GM18870 (cell line): Measurements from ENCODE around the gene STARD5.
"Not testable (repeated sequence)": the region's sequence is repeated elsewhere in the genome, so short reads cannot be mapped to it uniquely, and the experiment has no call there.

Source experiments
- ATAC-seq: cut with Tn5 transposase; IDR thresholded peaks from one replicate; pipeline ENCODE4 v1.9.1; 2021; ENCODE audit warnings: moderate library complexity; ENCODE audit not compliant: unreplicated experiment

The STARD5 gene, protein sequence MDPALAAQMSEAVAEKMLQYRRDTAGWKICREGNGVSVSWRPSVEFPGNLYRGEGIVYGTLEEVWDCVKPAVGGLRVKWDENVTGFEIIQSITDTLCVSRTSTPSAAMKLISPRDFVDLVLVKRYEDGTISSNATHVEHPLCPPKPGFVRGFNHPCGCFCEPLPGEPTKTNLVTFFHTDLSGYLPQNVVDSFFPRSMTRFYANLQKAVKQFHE

GRCh38 chr15:81323944-81324881 lies at the start of gene STARD5:
Gene STARD5, minus strand, starts transcription at chr15:81324141. Its CDS starts 42 bp downstream, at chr15:81324099.
- peak; percentile 96 for ATAC-seq

GRCh38 chr15:81373176-81373575 lies 49.2 kb upstream of the STARD5 start:
- ATAC-seq, result no peak

- ATAC-seq, result no peak
Measured at GRCh38 chr15:81372575-81372974, 48.6 kb upstream of the STARD5 start.

DNA sequence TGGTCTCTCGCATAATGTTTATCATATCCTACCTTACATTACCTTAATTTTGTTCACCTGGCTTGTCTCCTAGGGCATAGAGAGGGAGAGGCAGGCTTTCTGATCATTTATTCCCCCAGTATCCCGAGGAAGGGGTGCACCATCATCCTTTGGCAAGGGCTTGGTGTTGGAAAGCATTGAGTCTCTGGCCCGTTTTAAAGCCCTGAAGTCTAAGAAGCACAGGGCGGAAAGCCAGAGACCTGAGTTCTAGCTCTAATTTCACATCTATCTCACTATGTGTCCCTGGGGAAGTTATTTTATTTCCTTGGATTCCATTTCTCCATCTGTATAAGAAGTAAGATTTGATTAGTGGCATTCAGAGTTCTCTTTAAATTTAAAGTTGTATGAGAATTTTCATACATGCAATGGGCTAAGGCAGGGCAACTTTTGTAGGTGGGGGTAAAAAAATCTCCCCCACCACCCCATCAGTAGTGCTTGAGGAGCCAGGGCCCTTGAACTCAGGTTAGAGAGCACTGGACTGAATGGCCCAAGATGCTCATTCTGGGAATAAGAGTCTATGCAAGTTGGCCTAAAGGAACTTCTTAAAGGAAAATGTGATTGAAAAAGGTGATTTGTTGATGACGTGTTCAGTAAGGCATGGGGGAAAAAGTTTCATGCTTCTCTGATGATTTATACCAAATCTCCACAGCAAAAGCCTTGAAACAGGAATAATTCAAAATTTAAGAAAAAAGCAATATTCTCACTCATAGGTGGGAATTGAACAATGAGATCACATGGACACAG lies 40.0 kb upstream of the STARD5 start:
- no peak for ATAC-seq

DNA sequence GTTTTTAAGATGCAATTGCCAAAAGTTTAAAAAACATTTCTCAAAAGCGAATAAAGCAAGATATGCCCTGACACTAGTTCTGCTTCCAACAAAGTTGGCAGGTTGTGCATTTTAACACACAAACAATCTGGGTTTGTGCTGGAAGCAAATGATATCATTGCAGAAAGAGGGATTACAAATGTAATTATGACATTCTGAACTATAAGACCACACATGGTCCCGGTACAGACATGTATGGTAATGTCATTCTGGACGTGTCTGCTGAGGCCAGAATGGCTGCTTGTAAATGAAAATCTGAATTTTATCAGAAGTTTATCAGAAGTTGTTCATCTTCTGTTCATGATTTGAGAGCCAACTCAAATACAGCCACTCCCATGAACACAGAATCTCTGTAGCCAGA lies 39.3 kb upstream of the STARD5 start:
- ATAC-seq, result no peak

- no peak for ATAC-seq
Measured at GRCh38 chr15:81362790-81363189, 38.8 kb upstream of the STARD5 start.

- ATAC-seq, result no peak
Measured at GRCh38 chr15:81361891-81362290, 38.0 kb upstream of the STARD5 start.

DNA sequence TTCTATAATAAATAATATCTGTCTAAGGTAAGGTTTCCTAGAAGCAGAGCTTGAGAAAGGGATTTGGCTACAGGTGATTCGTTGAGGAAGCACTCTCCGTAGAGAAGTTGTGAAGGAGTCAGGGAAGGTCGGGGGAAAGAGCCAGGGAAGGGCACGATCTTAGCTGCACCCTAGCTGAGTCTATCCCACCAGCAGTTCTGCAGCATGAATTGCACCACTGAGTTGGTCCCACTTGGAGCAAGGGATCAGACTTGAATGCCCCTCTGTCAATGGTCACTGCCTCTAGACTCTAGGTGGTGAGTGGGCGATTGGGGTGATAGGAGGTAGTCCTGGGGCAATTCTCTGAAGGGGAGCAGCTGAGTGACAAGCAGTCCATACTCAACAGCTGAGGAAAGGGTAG lies 36.5 kb upstream of the STARD5 start:
- no peak for ATAC-seq

GRCh38 chr15:81358248-81358647 lies 34.3 kb upstream of the STARD5 start:
- ATAC-seq, result no peak

DNA sequence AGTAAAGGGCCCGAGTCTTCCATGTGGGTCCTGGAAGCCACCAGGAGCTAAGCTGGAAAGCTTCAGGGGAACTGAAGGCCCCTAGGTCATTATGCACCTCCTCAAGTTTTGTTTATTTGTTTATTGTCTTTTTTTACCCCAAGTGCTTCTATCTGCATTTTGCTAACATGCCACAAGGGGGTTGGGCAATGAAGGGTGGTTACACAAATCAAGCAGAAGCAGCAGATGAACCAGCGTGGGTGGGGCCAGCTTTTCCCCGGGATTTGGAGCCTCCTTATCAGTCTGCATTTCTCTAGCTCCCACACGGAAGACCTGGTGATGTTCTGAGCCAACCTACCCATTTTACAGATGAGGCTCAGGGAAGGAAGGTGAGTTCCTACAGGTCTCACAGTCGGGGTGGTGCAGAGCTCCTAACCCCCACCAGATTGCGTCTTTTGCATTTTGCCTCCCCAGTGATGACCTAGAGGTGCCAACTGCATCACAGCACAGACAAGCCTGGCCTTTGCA lies 33.3 kb upstream of the STARD5 start:
- ATAC-seq, result no peak

DNA sequence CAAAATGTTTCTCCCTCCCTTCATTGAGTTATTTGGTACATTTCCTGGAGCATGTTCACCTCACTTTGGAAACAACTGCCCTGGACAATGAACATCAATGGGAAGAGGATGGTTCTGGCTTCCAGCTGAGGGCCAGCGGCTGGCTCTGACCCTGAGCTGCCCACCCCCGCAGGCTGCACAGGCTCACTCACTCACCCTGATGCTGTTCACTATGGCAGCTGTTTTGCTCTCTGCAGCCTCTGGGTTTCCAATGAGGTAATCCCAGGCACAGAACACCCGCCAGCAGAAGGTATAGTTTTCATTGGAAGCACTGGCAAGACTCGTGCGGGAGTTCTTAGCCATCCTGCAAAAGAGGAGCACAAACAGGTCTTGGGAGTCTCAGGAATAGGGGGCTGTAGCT lies 32.3 kb upstream of the STARD5 start:
- ATAC-seq, result no peak

DNA sequence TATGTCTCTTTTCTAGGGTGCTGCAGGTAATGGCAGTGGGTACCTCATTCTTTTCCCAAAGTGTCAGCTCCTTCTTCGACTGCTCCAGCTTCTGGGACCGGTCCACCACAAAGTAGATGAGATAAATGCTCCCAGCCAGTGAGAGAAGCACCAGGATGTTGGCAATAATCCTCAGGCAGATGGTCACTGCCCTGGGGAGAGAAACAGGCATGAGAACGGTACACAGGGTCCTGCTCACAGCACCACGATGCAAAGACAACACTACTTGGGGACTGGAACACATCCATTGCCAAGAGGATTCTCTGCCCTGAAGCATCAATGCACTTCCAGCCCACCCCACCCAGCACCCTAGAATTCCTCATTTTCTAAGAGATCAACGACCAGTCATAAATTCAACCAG lies 27.7 kb upstream of the STARD5 start:
- no peak for ATAC-seq

GRCh38 chr15:81349271-81349670 lies 25.3 kb upstream of the STARD5 start:
- ATAC-seq, result no peak

DNA sequence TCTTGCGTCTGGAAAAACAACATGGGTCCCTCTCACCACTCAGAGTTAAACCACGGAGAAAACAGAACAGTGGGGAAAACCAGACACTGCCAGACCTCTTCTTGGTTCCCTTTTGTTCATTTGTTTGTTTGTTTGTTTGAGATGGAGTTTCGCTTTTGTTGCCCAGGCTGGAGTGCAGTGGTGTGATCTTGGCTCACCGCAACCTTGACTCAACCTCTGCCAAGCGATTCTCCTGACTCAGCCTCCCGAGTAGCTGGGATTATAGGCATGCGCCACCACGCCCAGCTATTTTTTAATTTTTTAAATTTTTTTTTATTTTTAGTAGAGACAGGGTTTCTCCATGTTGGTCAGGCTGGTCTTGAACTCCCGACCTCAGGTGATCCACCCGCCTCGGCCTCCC lies 24.8 kb upstream of the STARD5 start:
- ATAC-seq, result not testable (repeated sequence)

- ATAC-seq, result no peak
Measured at GRCh38 chr15:81347910-81348309, 24.0 kb upstream of the STARD5 start.

DNA sequence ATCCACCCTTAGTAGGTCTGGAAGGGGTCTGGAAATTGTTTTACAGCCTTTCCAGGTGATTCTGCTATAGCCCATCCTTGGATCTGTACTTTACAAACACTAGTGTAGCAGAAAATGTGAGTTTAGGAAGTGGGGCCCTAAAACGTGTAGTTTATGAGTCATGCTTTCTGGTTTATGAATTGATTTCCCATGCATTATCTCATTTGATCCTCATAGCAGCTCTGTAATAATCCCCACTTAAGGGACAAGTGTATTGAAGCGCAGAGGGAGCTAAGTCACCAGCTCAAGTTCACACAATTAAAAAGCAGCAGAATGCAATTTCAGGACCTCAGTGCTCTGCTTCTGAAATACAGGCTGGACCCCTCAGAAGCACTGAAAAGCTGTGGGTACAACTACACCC lies 22.7 kb upstream of the STARD5 start:
- ATAC-seq, result no peak

DNA sequence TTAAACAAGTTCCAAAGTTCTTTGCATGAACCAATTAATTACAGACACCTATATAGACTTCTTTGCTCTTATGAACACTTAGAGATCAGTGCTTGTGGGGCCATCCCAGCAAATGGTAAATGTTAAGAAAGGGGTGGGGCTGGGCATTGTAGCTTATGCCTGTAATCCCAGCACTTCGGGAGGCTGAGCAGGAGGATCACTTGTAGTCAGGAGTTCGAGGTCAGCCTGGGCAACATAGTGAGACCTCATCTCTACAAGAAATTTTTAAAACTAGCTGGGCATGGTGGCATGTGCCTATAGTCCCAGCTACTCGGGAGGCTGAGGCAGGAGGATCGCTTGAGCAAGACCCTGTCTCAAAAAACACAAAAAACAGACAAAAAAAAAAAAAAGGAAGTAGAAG lies 19.4 kb upstream of the STARD5 start:
- ATAC-seq, result no peak

GRCh38 chr15:81341351-81341750 lies 17.4 kb upstream of the STARD5 start:
- ATAC-seq, result no peak

DNA sequence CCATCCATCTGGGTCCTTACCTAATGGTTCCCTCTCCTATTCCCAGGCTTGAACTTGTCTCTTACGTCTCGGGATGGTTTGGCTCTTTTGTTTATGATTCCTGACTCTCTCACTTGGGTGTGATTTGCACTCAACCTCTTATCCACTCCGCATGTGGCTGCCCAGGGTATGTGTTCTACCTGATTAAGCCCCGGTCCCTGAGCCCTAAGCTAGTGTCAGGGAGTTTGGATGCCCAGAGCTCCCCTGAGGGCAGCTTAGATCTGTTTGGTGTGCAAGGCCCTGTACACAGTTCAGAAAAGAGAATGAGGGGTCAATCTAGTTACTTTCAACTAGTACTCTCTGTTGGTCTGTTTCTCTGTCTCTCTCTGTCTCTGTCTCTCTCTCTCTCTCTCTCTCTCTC lies 15.9 kb upstream of the STARD5 start:
- no peak for ATAC-seq

GRCh38 chr15:81339321-81339720 lies 15.4 kb upstream of the STARD5 start:
- no peak for ATAC-seq
